GM12864 (cell line): ENCODE measurements around the gene METTL26.

Experiments
- DNase-seq: peaks from one replicate; pipeline ENCODE4 v3.0.0-alpha.2; 2011; ENCODE audit warnings: low read depth
- H3K4me3 ChIP-seq: 2 replicates; pipeline ENCODE4 v1.5.1; 2011; ENCODE audit warnings: mild to moderate bottlenecking, low read depth, low read length, control low read depth
- TF ChIP-seq, protein P1 (sequence below): IDR thresholded peaks from 2 replicates; pipeline ENCODE4 v1.5.1; 2011; ENCODE audit warnings: low read depth, mild to moderate bottlenecking, moderate library complexity, low read length, control low read depth, inconsistent platforms; ENCODE audit errors: missing control alignments

METTL26 gene

DNA sequence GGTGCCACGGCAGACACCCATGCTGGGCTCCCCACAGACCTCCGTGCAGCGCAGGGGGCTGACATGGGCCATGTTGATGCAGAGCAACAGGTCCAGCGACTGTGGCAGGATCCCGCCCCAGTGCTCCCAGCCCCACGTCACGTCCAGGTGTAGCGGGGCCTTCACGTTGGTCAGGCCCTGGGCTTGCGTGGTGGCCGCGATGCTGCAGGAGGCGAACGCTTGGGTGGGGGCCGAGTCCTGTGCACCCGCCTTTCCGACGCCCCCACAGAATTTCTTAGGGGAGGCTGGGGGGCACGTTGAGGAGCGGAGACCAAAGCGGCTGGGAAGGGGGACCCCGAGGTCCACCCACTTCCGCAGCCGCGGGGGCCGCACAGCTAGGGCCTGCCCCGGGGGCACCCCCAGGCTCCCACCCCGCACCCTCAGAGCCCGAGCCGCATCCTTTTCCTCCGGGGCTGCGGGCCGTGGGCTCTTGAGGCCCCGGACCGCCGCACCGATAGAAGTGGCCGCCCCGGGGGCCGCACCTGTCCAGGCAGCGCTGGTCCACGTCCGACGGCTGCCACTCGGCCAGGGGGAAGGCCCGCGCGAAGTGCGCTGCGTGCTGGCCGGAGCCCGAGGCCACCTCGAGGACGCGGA is 416 bp downstream of the METTL26 start:
- TF ChIP-seq, protein P1, sequence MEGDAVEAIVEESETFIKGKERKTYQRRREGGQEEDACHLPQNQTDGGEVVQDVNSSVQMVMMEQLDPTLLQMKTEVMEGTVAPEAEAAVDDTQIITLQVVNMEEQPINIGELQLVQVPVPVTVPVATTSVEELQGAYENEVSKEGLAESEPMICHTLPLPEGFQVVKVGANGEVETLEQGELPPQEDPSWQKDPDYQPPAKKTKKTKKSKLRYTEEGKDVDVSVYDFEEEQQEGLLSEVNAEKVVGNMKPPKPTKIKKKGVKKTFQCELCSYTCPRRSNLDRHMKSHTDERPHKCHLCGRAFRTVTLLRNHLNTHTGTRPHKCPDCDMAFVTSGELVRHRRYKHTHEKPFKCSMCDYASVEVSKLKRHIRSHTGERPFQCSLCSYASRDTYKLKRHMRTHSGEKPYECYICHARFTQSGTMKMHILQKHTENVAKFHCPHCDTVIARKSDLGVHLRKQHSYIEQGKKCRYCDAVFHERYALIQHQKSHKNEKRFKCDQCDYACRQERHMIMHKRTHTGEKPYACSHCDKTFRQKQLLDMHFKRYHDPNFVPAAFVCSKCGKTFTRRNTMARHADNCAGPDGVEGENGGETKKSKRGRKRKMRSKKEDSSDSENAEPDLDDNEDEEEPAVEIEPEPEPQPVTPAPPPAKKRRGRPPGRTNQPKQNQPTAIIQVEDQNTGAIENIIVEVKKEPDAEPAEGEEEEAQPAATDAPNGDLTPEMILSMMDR: no peak
- peak overlapping the region; percentile 92 for H3K4me3 ChIP-seq
- no peak for DNase-seq

DNA sequence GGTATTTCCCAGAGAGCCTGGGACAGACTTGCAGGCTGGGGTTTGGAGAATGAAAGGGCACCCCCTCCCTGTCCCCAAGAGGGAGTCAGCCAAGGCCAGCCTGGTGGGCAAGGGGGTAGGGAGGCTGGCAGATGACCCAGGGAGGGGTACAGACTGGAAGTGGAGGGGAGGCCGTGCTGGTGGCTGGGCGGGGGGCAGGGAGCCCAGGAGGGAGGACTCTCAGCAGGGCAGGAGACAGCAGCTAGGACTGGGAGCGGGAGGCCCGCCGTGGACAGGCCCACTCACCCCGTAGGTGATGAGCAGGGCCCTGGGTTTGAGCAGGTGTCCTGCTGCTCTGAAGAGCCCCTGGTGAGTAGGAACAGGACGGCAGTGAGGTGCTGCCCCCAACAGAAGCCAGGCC is 1.1 kb downstream of the METTL26 start:
- H3K4me3 ChIP-seq: peak overlapping the region; percentile 92
- TF ChIP-seq, protein P1: no peak
- DNase-seq: no peak

DNA sequence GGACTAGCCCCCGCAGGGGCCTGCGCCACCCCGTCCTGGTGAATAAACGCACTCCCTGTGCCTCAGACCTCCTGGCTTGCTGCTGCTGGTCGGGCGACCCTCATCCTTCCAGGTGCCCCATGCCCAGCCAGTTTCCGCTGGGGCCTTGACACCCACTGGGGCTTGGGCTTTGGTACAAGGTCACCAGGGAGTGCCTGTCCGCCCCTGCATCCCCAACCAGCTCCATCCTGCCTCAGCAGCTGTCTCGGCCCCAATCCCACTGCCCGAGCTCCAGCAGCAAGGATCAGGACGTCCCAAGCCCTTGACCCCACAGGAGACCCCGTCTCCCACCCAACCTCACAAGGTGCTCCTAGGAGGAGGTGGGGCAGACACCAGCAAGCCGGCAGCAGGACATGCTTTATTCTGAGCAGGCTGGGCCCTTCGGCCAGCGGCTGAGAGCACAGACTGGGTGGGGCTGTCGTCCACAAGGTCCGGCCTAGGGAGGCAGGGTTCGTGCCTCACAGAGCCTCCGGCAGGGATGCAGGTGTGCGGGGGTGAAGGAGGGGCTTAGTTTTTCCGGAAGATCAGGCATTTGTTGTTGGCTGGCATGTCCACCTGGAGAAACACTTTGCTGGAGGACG is 1.9 kb downstream of the METTL26 start:
- no peak overlapping the region for H3K4me3 ChIP-seq
- DNase-seq: no peak
- TF ChIP-seq, protein P1: no peak

DNA sequence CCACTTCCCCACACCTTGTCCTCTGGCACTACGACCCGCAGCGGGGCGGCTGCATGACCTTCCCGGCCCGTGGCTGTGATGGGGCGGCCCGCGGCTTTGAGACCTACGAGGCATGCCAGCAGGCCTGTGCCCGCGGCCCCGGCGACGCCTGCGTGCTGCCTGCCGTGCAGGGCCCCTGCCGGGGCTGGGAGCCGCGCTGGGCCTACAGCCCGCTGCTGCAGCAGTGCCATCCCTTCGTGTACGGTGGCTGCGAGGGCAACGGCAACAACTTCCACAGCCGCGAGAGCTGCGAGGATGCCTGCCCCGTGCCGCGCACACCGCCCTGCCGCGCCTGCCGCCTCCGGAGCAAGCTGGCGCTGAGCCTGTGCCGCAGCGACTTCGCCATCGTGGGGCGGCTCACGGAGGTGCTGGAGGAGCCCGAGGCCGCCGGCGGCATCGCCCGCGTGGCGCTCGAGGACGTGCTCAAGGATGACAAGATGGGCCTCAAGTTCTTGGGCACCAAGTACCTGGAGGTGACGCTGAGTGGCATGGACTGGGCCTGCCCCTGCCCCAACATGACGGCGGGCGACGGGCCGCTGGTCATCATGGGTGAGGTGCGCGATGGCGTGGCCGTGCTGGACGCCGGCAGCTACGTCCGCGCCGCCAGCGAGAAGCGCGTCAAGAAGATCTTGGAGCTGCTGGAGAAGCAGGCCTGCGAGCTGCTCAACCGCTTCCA is 2.6 kb downstream of the METTL26 start:
- H3K4me3 ChIP-seq: no peak overlapping the region
- DNase-seq: no peak
- TF ChIP-seq, protein P1: no peak

DNA sequence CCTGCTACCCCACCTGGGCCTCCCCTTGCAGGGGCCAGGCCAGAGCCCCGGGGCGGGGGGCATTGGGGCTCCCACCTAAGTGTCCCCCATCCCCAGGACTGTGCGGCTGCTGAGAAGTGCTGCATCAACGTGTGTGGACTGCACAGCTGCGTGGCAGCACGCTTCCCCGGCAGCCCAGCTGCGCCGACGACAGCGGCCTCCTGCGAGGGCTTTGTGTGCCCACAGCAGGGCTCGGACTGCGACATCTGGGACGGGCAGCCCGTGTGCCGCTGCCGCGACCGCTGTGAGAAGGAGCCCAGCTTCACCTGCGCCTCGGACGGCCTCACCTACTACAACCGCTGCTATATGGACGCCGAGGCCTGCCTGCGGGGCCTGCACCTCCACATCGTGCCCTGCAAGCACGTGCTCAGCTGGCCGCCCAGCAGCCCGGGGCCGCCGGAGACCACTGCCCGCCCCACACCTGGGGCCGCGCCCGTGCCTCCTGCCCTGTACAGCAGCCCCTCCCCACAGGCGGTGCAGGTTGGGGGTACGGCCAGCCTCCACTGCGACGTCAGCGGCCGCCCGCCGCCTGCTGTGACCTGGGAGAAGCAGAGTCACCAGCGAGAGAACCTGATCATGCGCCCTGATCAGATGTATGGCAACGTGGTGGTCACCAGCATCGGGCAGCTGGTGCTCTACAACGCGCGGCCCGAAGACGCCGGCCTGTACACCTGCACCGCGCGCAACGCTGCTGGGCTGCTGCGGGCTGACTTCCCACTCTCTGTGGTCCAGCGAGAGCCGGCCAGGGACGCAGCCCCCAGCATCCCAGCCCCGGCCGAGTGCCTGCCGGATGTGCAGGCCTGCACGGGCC is 3.4 kb downstream of the METTL26 start:
- TF ChIP-seq, protein P1: no peak
- no peak overlapping the region for H3K4me3 ChIP-seq
- DNase-seq: no peak

DNA sequence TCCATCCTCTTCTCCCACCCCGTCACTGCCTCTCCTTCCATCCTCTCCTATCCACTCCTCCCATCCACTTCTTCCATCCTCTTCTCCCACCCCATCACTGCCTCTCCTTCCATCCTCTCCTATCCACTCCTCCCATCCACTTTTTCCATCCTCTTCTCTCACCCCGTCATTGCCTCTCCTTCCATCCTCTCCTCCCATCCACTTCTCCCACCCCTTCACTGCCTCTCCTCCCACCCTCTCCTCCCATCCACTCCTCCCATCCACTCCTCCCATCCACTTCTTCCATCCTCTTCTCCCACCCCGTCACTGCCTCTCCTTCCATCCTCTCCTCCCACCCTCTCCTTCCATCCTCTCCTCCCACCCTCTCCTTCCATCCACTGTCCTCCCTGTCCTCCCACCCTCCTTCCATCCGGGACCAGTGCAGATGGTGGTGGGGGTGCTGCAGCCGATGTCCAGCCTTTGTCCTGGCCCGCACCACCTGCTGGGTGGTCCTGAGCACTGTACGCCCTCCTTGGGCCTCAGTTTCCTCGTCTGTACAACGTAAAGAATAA is 4.2 kb downstream of the METTL26 start:
- TF ChIP-seq, protein P1: no peak
- H3K4me3 ChIP-seq: no peak overlapping the region
- no peak for DNase-seq
